HG03064 (cell line): ENCODE measurements around the gene IFIH1.

Experiments used
- ATAC-seq: cut with Tn5 transposase; IDR thresholded peaks from one replicate; pipeline ENCODE4 v1.9.1; 2021; ENCODE audit warnings: low read depth; ENCODE audit not compliant: unreplicated experiment

IFIH1 gene

GRCh38 chr2:162261032-162261945 lies 57.2 kb downstream of the IFIH1 start:
- peak; percentile 55 for ATAC-seq

- no peak for ATAC-seq
Observed at GRCh38 chr2:162258686-162259085, 59.8 kb downstream of the IFIH1 start.

GRCh38 chr2:162258169-162258568 lies 60.3 kb downstream of the IFIH1 start:
- no peak for ATAC-seq

GRCh38 chr2:162257425-162257824 lies 61.1 kb downstream of the IFIH1 start:
- no peak for ATAC-seq

- no peak for ATAC-seq
Observed at GRCh38 chr2:162256591-162256991, 61.9 kb downstream of the IFIH1 start.

GRCh38 chr2:162254236-162254871 lies 64.1 kb downstream of the IFIH1 start:
- no peak for ATAC-seq

GRCh38 chr2:162253435-162253834 lies 65.0 kb downstream of the IFIH1 start:
- ATAC-seq = no peak

GRCh38 chr2:162252153-162252552 lies 66.3 kb downstream of the IFIH1 start:
- no peak for ATAC-seq

GRCh38 chr2:162245781-162246180 lies 72.7 kb downstream of the IFIH1 start:
- no peak for ATAC-seq

- ATAC-seq = no peak
Observed at GRCh38 chr2:162245061-162245460, 73.4 kb downstream of the IFIH1 start.

GRCh38 chr2:162244541-162245031 lies 73.9 kb downstream of the IFIH1 start:
- no peak for ATAC-seq

GRCh38 chr2:162243715-162244114 lies 74.8 kb downstream of the IFIH1 start:
- no peak for ATAC-seq

GRCh38 chr2:162243294-162243693 lies 75.2 kb downstream of the IFIH1 start, which contains the start of gene FAP:
FAP (minus strand) TSS chr2:162243445; CDS start chr2:162243327, 118 bp downstream.
- no peak for ATAC-seq

GRCh38 chr2:162242586-162243280 lies 75.8 kb downstream of the IFIH1 start:
- ATAC-seq = no peak

GRCh38 chr2:162241571-162241970 lies 76.9 kb downstream of the IFIH1 start:
- no peak for ATAC-seq

- ATAC-seq = no peak
Observed at GRCh38 chr2:162234620-162235462, 83.6 kb downstream of the IFIH1 start.

GRCh38 chr2:162233197-162233596 lies 85.3 kb downstream of the IFIH1 start:
- no peak for ATAC-seq

GRCh38 chr2:162232671-162233070 lies 85.8 kb downstream of the IFIH1 start:
- no peak for ATAC-seq

GRCh38 chr2:162232027-162232426 lies 86.5 kb downstream of the IFIH1 start:
- no peak for ATAC-seq

GRCh38 chr2:162230761-162231160 lies 87.7 kb downstream of the IFIH1 start:
- no peak for ATAC-seq
